Neutrophil (primary cell): ENCODE results near the gene GRID2.

Experiments used
- H3K27ac ChIP-seq: fragments of 200-600 bp; sonication (generic); 2 replicates; pipeline ENCODE4 v1.5.1; 2016; ENCODE audit warnings: mild to moderate bottlenecking, moderate library complexity
- H3K27me3 ChIP-seq: fragments of 200-600 bp; sonication (generic); 2 replicates; pipeline ENCODE4 v1.6.0; 2016; ENCODE audit warnings: mild to moderate bottlenecking
- H3K36me3 ChIP-seq: fragments of 200-600 bp; sonication (generic); 2 replicates; pipeline ENCODE4 v1.5.1; 2017
- H3K4me1 ChIP-seq, 2 experiments: fragments of 200-600 bp in 1 of 2; sonication (generic) in 1 of 2; 1 replicate in 1 of 2; 2 replicates in 1 of 2; pipeline versions ENCODE4 v1.5.1 to v1.6.1; 2013 to 2016; ENCODE audit warnings: low read depth in 1 of 2, low read length in 1 of 2, mild to moderate bottlenecking in 1 of 2, moderate library complexity in 1 of 2; ENCODE audit not compliant: control insufficient read depth in 1 of 2, insufficient read depth in 1 of 2
- H3K4me3 ChIP-seq, 2 experiments: fragments of 200-600 bp in 1 of 2; sonication (generic) in 1 of 2; 1 replicate in 1 of 2; 2 replicates in 1 of 2; pipeline ENCODE4 v1.5.1; 2013 to 2016; ENCODE audit warnings: low read depth in 1 of 2, low read length in 1 of 2, mild to moderate bottlenecking in 1 of 2, moderate library complexity in 1 of 2
- H3K9me3 ChIP-seq: fragments of 200-600 bp; sonication (generic); 2 replicates; pipeline ENCODE4 v1.5.1; 2016
- CTCF ChIP-seq: fragments of 200-600 bp; sonication (generic); IDR thresholded peaks from 2 replicates; pipeline ENCODE4 v1.5.1; 2016; ENCODE audit warnings: antibody characterized with exemption

Gene GRID2

GRCh38 chr4:92305878-92306520 is 2.2 kb downstream of the GRID2 start:
- peaks cover 75% of the 10 kb centered on the region for H3K27me3 ChIP-seq
- no peaks in the 10 kb centered on the region for H3K9me3 ChIP-seq
- H3K4me3 ChIP-seq = no peak overlapping the region
- no peaks in the 10 kb centered on the region for H3K36me3 ChIP-seq
- TF ChIP-seq CTCF = no peak
- no peak overlapping the region for H3K27ac ChIP-seq
- H3K4me1 ChIP-seq = no peaks in the 10 kb centered on the region

- no peaks in the 10 kb centered on the region for H3K9me3 ChIP-seq
- TF ChIP-seq CTCF = no peak
- H3K4me1 ChIP-seq = no peaks in the 10 kb centered on the region
- no peaks in the 10 kb centered on the region for H3K36me3 ChIP-seq
- no peak overlapping the region for H3K4me3 ChIP-seq
- H3K27ac ChIP-seq = no peak overlapping the region
- H3K27me3 ChIP-seq = peaks cover 65% of the 10 kb centered on the region
Measured at GRCh38 chr4:92307181-92307580, 3.4 kb downstream of the GRID2 start.

- Histone ChIP-seq H3K27ac (no peak overlapping the region), H3K36me3 (no peaks in the 10 kb centered on the region), H3K27me3 (peaks cover 58% of the 10 kb centered on the region), H3K9me3 (no peaks in the 10 kb centered on the region), H3K4me3 (no peak overlapping the region), H3K4me1 (no peaks in the 10 kb centered on the region)
- TF ChIP-seq CTCF = no peak
Measured at GRCh38 chr4:92307866-92308265, 4.1 kb downstream of the GRID2 start.

- no peaks in the 10 kb centered on the region for H3K4me1 ChIP-seq
- no peak for TF ChIP-seq CTCF
- H3K36me3 ChIP-seq = no peaks in the 10 kb centered on the region
- H3K27ac ChIP-seq = no peak overlapping the region
- H3K27me3 ChIP-seq = no peaks in the 10 kb centered on the region
- H3K9me3 ChIP-seq = no peaks in the 10 kb centered on the region
- no peak overlapping the region for H3K4me3 ChIP-seq
Measured at GRCh38 chr4:92317047-92317446, 13.3 kb downstream of the GRID2 start.

- Histone ChIP-seq H3K27me3 (no peaks in the 10 kb centered on the region), H3K36me3 (no peaks in the 10 kb centered on the region), H3K4me1 (no peaks in the 10 kb centered on the region), H3K9me3 (no peaks in the 10 kb centered on the region), H3K27ac (no peak overlapping the region), H3K4me3 (no peak overlapping the region)
- TF ChIP-seq CTCF = no peak
Measured at GRCh38 chr4:92328095-92328494, 24.3 kb downstream of the GRID2 start.
